ENCODE data around the gene NACC1. TPM values are rescaled to one million over a fixed set of nuclear protein-coding genes. Genes with fewer than 3 reads are reported as not detected.
"Not testable (repeated sequence)": the region's sequence is repeated elsewhere in the genome, so short reads cannot be mapped to it uniquely, and the experiment has no call there.

NACC1 gene
- total and polyA plus RNA-seq, 5 donors, result 27.6 to 44.2 (median 40.2) TPM

DNA sequence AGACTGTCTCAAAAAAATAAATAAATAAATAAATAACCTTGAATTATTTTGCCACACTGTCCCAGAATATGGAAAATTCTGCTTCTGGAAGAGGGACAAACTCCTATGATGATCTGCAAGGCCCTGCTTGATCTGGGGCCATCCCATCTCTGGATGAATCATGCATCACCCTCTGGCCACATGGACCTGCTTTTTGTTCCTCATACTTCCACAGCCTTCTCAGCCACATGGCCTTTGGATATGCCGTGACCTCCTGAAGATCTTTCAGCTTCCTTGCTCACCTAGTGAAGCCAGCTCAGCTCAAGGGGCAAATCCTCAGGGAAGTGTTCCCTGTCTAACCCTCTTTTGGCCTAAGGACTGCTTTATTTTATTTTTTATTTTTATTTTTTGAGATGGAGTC is 42.5 kb downstream of the NACC1 start:
- peaks cover 11% of the 10 kb centered on the region for H3K4me1 ChIP-seq (ENCODE audit: control insufficient read depth, insufficient read depth, low read length)
- WGBS, result 89% methylated on average over 1 of the region's 1 CpG
- no peak for ATAC-seq

DNA sequence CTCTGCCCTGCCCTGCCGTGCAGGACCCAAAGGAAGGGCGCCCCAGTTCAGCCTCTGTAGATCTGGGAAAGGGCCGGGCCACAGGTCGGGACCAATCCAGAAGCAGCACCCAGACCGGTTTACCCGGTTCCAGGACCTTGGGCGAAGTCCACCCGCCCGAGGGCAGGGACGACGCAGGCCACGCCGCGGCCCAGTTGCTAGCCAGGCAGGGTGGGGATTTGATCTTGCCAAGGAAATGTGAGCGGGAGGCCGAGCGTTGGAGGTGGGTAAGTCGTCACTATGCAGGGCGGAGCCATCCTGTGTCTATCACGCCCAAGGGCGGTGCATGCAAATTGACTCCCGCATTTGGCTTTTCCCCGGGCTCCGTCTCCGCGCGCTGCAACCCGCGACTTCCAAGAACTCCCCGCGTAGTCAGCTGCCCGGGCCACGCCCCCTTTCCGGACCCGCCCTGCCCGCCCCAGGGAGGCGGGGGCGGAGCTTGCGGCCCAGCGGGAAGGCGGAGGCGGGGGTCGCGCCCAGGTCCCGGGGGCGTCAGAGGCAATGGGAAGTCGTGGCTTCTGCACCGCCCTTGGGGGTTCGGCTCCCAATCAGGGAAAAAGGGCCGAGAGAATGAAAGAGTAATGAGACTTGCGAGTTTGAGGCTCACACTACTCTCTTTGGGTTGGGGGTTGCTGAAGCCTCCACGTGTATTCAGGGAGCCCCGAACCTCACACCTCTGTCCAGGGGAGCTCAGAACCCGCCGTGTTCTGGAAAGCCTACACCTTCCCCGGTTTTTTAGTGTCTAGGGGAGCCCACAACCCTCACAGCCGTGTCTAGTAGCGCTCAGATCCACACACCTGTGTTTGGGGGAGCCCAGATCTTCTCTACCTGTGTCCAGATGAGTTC is 44.9 kb downstream of the NACC1 start:
- DNase-seq (peak; percentile 99), ATAC-seq (peak; percentile 88 to 93)
- WGBS, result 2% methylated on average over 58 of the region's 58 CpGs
- Histone ChIP-seq H3K4me3 (ENCODE audit: low read length) (peak overlapping the region; percentile 21), H3K27me3 (ENCODE audit: control insufficient read depth, insufficient read depth) (no peaks in the 10 kb centered on the region), H3K4me1 (ENCODE audit: control insufficient read depth, insufficient read depth, low read length) (peaks cover 11% of the 10 kb centered on the region), H3K9me3 (ENCODE audit: control insufficient read depth, low read length) (no peaks in the 10 kb centered on the region), H3K27ac (ENCODE audit: low read length) (peak overlapping the region; percentile 94)
- intact Hi-C loops (cut with DNase I), result loop anchor here in 1 of 4 donors (5.0 kb wide), 1 partner anchor 61 kb away; the partner anchor contains the start of gene LYL1

More for the DNA sequence above, 42.5 kb downstream of the NACC1 start:
- no peak overlapping the region for H3K27ac ChIP-seq (ENCODE audit: low read length)
- H3K9me3 ChIP-seq (ENCODE audit: control insufficient read depth, low read length), result no peaks in the 10 kb centered on the region
- no peak for DNase-seq
- no peak overlapping the region for H3K4me3 ChIP-seq (ENCODE audit: low read length)
- H3K27me3 ChIP-seq (ENCODE audit: control insufficient read depth, insufficient read depth), result no peaks in the 10 kb centered on the region
- intact Hi-C loops (cut with DNase I), result loop anchor here in 1 of 4 donors (5.0 kb wide), 1 partner anchor 58 kb away; the partner anchor contains the start of gene LYL1

DNA sequence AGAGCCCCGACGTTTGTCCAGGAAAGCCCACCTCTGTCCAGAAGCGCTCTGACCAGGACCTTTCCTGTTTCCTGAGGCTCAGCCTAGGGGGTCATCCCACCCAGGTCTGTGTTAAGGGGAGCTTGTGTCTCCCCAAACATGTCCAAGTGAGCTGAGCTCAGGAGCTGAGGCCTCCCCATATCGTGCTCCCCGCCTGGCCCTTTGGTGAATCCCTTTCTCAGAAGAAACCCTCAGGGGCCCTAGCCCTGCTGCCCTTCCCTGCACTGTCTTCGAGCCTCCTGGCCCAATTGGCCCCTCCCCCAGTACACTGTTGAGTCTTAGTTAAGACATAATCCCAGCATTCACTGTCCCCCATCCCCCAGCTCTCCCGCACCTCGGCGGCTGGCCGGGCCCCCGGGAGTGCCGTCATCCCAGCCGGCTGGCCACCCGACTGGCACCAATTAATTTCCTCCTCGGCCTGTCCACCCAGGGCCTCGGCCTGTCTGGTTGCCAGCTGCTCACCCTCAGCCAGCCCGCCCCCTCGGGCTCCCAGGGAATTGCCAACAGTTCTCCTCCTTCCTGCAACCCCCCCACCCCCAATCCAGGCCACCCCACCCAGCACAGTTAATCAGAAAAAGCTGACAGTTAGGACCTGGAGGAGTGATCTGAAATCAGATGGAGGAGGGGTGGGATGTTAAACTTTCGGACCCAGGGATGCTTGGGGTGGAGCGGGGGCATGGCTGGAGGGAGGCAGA is 45.7 kb downstream of the NACC1 start:
- Histone ChIP-seq H3K4me1 (ENCODE audit: control insufficient read depth, insufficient read depth, low read length) (peaks cover 11% of the 10 kb centered on the region), H3K27ac (ENCODE audit: low read length) (peak overlapping the region; percentile 94), H3K27me3 (ENCODE audit: control insufficient read depth, insufficient read depth) (no peaks in the 10 kb centered on the region), H3K9me3 (ENCODE audit: control insufficient read depth, low read length) (no peaks in the 10 kb centered on the region), H3K4me3 (ENCODE audit: low read length) (peak overlapping the region; percentile 16)
- peak; percentile 54 to 57 for ATAC-seq
- WGBS, result 8% methylated on average over 20 of the region's 20 CpGs
- peak; percentile 85 to 91 (median 88) for DNase-seq
- intact Hi-C loops (cut with DNase I), result loop anchor here in 1 of 4 donors (5.0 kb wide), 1 partner anchor 61 kb away; the partner anchor contains the start of gene LYL1

GRCh38 chr19:13164343-13165161 is 46.5 kb downstream of the NACC1 start:
- no peak overlapping the region for H3K4me3 ChIP-seq (ENCODE audit: low read length)
- intact Hi-C loops (cut with DNase I), result loop anchor here in 1 of 4 donors (5.0 kb wide), 1 partner anchor 62 kb away; the partner anchor contains the start of gene LYL1
- H3K27ac ChIP-seq (ENCODE audit: low read length), result peak overlapping the region; percentile 94
- 14% methylated on average over 19 of the region's 19 CpGs for WGBS
- H3K4me1 ChIP-seq (ENCODE audit: control insufficient read depth, insufficient read depth, low read length), result peaks cover 11% of the 10 kb centered on the region
- no peaks in the 10 kb centered on the region for H3K9me3 ChIP-seq (ENCODE audit: control insufficient read depth, low read length)
- DNase-seq (peak; percentile 88 to 92 (median 90)), ATAC-seq (peak; percentile 37 to 60)
- no peaks in the 10 kb centered on the region for H3K27me3 ChIP-seq (ENCODE audit: control insufficient read depth, insufficient read depth)

GRCh38 chr19:13165162-13165997 is 47.3 kb downstream of the NACC1 start:
- no peaks in the 10 kb centered on the region for H3K27me3 ChIP-seq (ENCODE audit: control insufficient read depth, insufficient read depth)
- intact Hi-C loops (cut with DNase I), result no loop called here
- 76% methylated on average over 19 of the region's 19 CpGs for WGBS
- peaks cover 11% of the 10 kb centered on the region for H3K4me1 ChIP-seq (ENCODE audit: control insufficient read depth, insufficient read depth, low read length)
- H3K9me3 ChIP-seq (ENCODE audit: control insufficient read depth, low read length), result no peaks in the 10 kb centered on the region
- peak overlapping the region; percentile 94 for H3K27ac ChIP-seq (ENCODE audit: low read length)
- ATAC-seq, result no peak
- no peak overlapping the region for H3K4me3 ChIP-seq (ENCODE audit: low read length)
- peak in 1 of 3 donors; percentile 50 for DNase-seq

DNA sequence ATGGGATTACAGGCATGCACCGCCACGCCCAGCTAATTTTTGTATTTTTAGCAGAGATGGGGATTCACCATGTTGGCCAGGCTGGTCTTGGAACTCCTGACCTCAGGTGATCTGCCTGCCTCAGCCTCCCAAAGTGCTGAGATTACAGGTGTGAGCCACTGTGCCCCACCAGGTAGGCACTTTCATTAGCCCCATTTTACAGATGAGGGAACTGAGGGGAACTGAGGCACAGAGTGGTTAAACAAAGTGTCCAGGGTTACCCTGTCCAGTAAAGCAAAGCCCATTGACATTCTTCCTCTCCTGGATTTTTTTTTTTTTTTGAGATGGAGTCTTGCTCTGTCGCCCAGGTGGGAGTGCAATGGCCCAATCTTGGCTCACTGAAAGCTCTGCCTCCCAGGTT is 48.1 kb downstream of the NACC1 start:
- H3K27ac ChIP-seq (ENCODE audit: low read length); H3K9me3 ChIP-seq (ENCODE audit: control insufficient read depth, low read length); DNase-seq; H3K4me3 ChIP-seq (ENCODE audit: low read length); intact Hi-C loops (cut with DNase I); ATAC-seq; H3K27me3 ChIP-seq (ENCODE audit: control insufficient read depth, insufficient read depth): not testable (repeated sequence)
- H3K4me1 ChIP-seq (ENCODE audit: control insufficient read depth, insufficient read depth, low read length), result peaks cover 11% of the 10 kb centered on the region
- 96% methylated on average over 3 of the region's 3 CpGs for WGBS

DNA sequence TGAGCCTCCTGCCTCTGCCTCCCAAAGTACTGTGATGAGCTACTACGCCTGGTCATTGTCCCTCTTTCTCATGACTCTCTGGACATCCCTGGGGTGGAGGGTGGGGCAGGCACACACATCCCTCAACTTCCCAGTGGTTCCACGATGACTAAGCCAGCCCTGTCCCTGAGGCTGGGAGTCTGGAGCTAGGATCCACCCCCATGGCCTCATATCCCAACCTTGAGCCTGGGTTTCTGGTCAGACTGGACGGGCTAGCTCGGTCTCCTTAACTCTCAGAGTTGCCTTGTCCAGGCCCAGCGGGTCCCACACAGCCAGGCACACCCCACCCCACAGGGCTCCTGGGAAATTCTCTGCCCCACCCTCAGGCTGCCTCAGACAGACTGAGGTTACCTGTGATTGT is 51.7 kb downstream of the NACC1 start:
- DNase-seq, result peak in 1 of 3 donors; percentile 43
- H3K4me1 ChIP-seq (ENCODE audit: control insufficient read depth, insufficient read depth, low read length), result peaks cover 12% of the 10 kb centered on the region
- H3K9me3 ChIP-seq (ENCODE audit: control insufficient read depth, low read length), result no peaks in the 10 kb centered on the region
- peak in 1 of 2 donors; percentile 44 for ATAC-seq
- no peak overlapping the region for H3K4me3 ChIP-seq (ENCODE audit: low read length)
- H3K27ac ChIP-seq (ENCODE audit: low read length), result no peak overlapping the region
- WGBS, result 78% methylated on average over 5 of the region's 5 CpGs
- intact Hi-C loops (cut with DNase I), result no loop called here
- no peaks in the 10 kb centered on the region for H3K27me3 ChIP-seq (ENCODE audit: control insufficient read depth, insufficient read depth)

- intact Hi-C loops (cut with DNase I), result no loop called here
- Histone ChIP-seq H3K4me3 (ENCODE audit: low read length) (no peak overlapping the region), H3K27ac (ENCODE audit: low read length) (no peak overlapping the region), H3K27me3 (ENCODE audit: control insufficient read depth, insufficient read depth) (no peaks in the 10 kb centered on the region), H3K4me1 (ENCODE audit: control insufficient read depth, insufficient read depth, low read length) (peaks cover 8% of the 10 kb centered on the region), H3K9me3 (ENCODE audit: control insufficient read depth, low read length) (no peaks in the 10 kb centered on the region)
- DNase-seq, result no peak
- 96% methylated on average over 7 of the region's 7 CpGs for WGBS
- no peak for ATAC-seq
Measured at GRCh38 chr19:13171146-13171545, 53.1 kb downstream of the NACC1 start.

GRCh38 chr19:13172346-13173138 is 54.5 kb downstream of the NACC1 start:
- Histone ChIP-seq H3K27ac (ENCODE audit: low read length) (peak overlapping the region; percentile 85), H3K27me3 (ENCODE audit: control insufficient read depth, insufficient read depth) (no peaks in the 10 kb centered on the region), H3K4me3 (ENCODE audit: low read length) (no peak overlapping the region), H3K4me1 (ENCODE audit: control insufficient read depth, insufficient read depth, low read length) (peaks cover 8% of the 10 kb centered on the region), H3K9me3 (ENCODE audit: control insufficient read depth, low read length) (no peaks in the 10 kb centered on the region)
- intact Hi-C loops (cut with DNase I), result no loop called here
- DNase-seq, result peak; percentile 86 to 91 (median 91)
- WGBS, result 31% methylated on average over 18 of the region's 18 CpGs
- peak; percentile 34 to 42 for ATAC-seq
